MM.1S (cell line): ENCODE measurements around the gene CNRIP1.
A peak's percentile ranks its signal among the peaks of the same experiment; 100 is the strongest.

Source experiments
- DNase-seq: peaks from one replicate; pipeline ENCODE4 v3.0.0-alpha.2; 2015
- H2AFZ ChIP-seq: fragments of 300-600 bp; sonication (generic); 2 replicates; pipeline ENCODE4 v1.6.0; 2016; ENCODE audit warnings: antibody characterized with exemption, low read length
- H3F3A ChIP-seq: fragments of 300-600 bp; sonication (generic); 2 replicates; pipeline ENCODE4 v1.6.1; 2016; ENCODE audit warnings: mild to moderate bottlenecking, antibody characterized with exemption, low read length, moderate library complexity, mixed read lengths; ENCODE audit not compliant: insufficient read depth
- H3K27ac ChIP-seq: fragments of 300-600 bp; sonication (generic); 2 replicates; pipeline ENCODE4 v1.5.1; 2016; ENCODE audit warnings: mild to moderate bottlenecking, low read length
- H3K27me3 ChIP-seq: fragments of 300-600 bp; sonication (generic); replicated peaks from 2 replicates; pipeline ENCODE4 v1.6.0; 2016; ENCODE audit warnings: low read length; ENCODE audit not compliant: insufficient read depth
- H3K36me3 ChIP-seq: fragments of 300-600 bp; sonication (generic); replicated peaks from 2 replicates; pipeline ENCODE4 v1.6.1; 2016; ENCODE audit warnings: mild to moderate bottlenecking, low read length, mixed read lengths; ENCODE audit not compliant: insufficient read depth
- H3K4me1 ChIP-seq: fragments of 300-600 bp; sonication (generic); 2 replicates; pipeline ENCODE4 v1.6.1; 2016; ENCODE audit warnings: low read length, mixed read lengths
- H3K4me2 ChIP-seq: fragments of 300-600 bp; sonication (generic); 2 replicates; pipeline ENCODE4 v1.6.0; 2016; ENCODE audit warnings: low read depth, low read length
- H3K4me3 ChIP-seq: fragments of 300-600 bp; sonication (generic); 2 replicates; pipeline ENCODE4 v1.5.1; 2016; ENCODE audit warnings: low read length, mixed read lengths
- H3K79me2 ChIP-seq: fragments of 300-600 bp; sonication (generic); 2 replicates; pipeline ENCODE4 v1.6.1; 2016; ENCODE audit warnings: mixed run types, low read length, mixed read lengths
- H3K9ac ChIP-seq: fragments of 300-600 bp; sonication (generic); 2 replicates; pipeline ENCODE4 v1.6.1; 2016; ENCODE audit warnings: low read length, mixed read lengths
- H3K9me2 ChIP-seq: fragments of 300-600 bp; sonication (generic); replicated peaks from 2 replicates; pipeline ENCODE4 v1.6.1; 2016; ENCODE audit warnings: mild to moderate bottlenecking, low read length, mixed read lengths; ENCODE audit not compliant: insufficient read depth
- H3K9me3 ChIP-seq: fragments of 300-600 bp; sonication (generic); replicated peaks from 2 replicates; pipeline ENCODE4 v1.6.1; 2016; ENCODE audit warnings: mild to moderate bottlenecking, low read length, mixed read lengths; ENCODE audit not compliant: insufficient read depth
- H4K20me1 ChIP-seq: fragments of 300-600 bp; sonication (generic); 2 replicates; pipeline ENCODE4 v1.6.1; 2016; ENCODE audit warnings: mild to moderate bottlenecking, low read length, moderate library complexity, mixed read lengths; ENCODE audit not compliant: insufficient read depth
- EZH2 ChIP-seq: fragments of 300-600 bp; sonication (generic); optimal IDR thresholded peaks from 2 replicates; pipeline ENCODE3; 2017; ENCODE audit warnings: low read depth, mild to moderate bottlenecking, antibody characterized with exemption, low read length, mixed read lengths
- EZH2phosphoT487 ChIP-seq: fragments of 300-600 bp; sonication (generic); IDR thresholded peaks from 2 replicates; pipeline ENCODE4 v1.6.1; 2018; ENCODE audit warnings: antibody characterized with exemption, low read length
- TF ChIP-seq, protein P1 (sequence below): fragments of 300-600 bp; sonication (generic); IDR thresholded peaks from 2 replicates; pipeline ENCODE4 v1.5.1; 2016; ENCODE audit warnings: antibody characterized with exemption, low read length, mixed read lengths

CNRIP1 gene

GRCh38 chr2:68263632-68264031, 56.1 kb downstream of the CNRIP1 start:
- no peak overlapping the region for H2AFZ ChIP-seq

GRCh38 chr2:68258851-68259250, 60.9 kb downstream of the CNRIP1 start:
- H4K20me1 ChIP-seq: no peaks in the 10 kb centered on the region
- no peak overlapping the region for H3K9ac ChIP-seq
- TF ChIP-seq, protein P1, sequence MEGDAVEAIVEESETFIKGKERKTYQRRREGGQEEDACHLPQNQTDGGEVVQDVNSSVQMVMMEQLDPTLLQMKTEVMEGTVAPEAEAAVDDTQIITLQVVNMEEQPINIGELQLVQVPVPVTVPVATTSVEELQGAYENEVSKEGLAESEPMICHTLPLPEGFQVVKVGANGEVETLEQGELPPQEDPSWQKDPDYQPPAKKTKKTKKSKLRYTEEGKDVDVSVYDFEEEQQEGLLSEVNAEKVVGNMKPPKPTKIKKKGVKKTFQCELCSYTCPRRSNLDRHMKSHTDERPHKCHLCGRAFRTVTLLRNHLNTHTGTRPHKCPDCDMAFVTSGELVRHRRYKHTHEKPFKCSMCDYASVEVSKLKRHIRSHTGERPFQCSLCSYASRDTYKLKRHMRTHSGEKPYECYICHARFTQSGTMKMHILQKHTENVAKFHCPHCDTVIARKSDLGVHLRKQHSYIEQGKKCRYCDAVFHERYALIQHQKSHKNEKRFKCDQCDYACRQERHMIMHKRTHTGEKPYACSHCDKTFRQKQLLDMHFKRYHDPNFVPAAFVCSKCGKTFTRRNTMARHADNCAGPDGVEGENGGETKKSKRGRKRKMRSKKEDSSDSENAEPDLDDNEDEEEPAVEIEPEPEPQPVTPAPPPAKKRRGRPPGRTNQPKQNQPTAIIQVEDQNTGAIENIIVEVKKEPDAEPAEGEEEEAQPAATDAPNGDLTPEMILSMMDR: no peak
- TF ChIP-seq EZH2: no peak
- TF ChIP-seq EZH2phosphoT487: no peak
- H3F3A ChIP-seq: peaks cover 5% of the 10 kb centered on the region; the same call in 1 of the 2 replicates
- no peak overlapping the region for H3K4me3 ChIP-seq
- H2AFZ ChIP-seq: no peak overlapping the region
- H3K36me3 ChIP-seq: no peaks in the 10 kb centered on the region
- no peak for DNase-seq
- 0 out of 2 replicates have a peak, but pooled peaks cover 7% of the 10 kb centered on the region for H3K27me3 ChIP-seq
- H3K4me2 ChIP-seq: no peak overlapping the region
- H3K79me2 ChIP-seq: no peaks in the 10 kb centered on the region
- no peaks in the 10 kb centered on the region for H3K9me2 ChIP-seq
- H3K4me1 ChIP-seq: peaks cover 19% of the 10 kb centered on the region
- H3K9me3 ChIP-seq: no peaks in the 10 kb centered on the region
- no peak overlapping the region for H3K27ac ChIP-seq

More at GRCh38 chr2:68263632-68264031, 56.1 kb downstream of the CNRIP1 start:
- Histone ChIP-seq H3K9ac (no peak overlapping the region), H3K27ac (no peak overlapping the region), H3K9me2 (no peaks in the 10 kb centered on the region), H4K20me1 (no peaks in the 10 kb centered on the region), H3F3A (no peaks in the 10 kb centered on the region), H3K4me2 (no peak overlapping the region), H3K36me3 (no peaks in the 10 kb centered on the region), H3K27me3 (no peaks in the 10 kb centered on the region), H3K4me1 (no peaks in the 10 kb centered on the region), H3K79me2 (no peaks in the 10 kb centered on the region), H3K4me3 (no peak overlapping the region), H3K9me3 (no peaks in the 10 kb centered on the region)
- TF ChIP-seq EZH2 (no peak), EZH2phosphoT487 (no peak)
- TF ChIP-seq, protein P1: no peak
- DNase-seq: no peak

GRCh38 chr2:68256093-68256450, 63.7 kb downstream of the CNRIP1 start:
- Histone ChIP-seq H3K4me2 (peak overlapping the region; percentile 0; the same call in 1 of the 2 replicates), H3K27ac (no peak overlapping the region), H3K36me3 (no peaks in the 10 kb centered on the region), H3K9ac (no peak overlapping the region), H3K79me2 (peaks cover 10% of the 10 kb centered on the region), H2AFZ (no peak overlapping the region), H4K20me1 (no peaks in the 10 kb centered on the region), H3K9me3 (no peaks in the 10 kb centered on the region), H3K27me3 (0 out of 2 replicates have a peak, but pooled peaks cover 7% of the 10 kb centered on the region), H3K4me1 (peaks cover 20% of the 10 kb centered on the region), H3F3A (peaks cover 14% of the 10 kb centered on the region), H3K9me2 (no peaks in the 10 kb centered on the region), H3K4me3 (no peak overlapping the region)
- TF ChIP-seq, protein P1: no peak
- TF ChIP-seq EZH2phosphoT487: no peak
- TF ChIP-seq EZH2: no peak
- no peak for DNase-seq
